Keratinocyte (primary cell): Measurements from ENCODE around the gene MVB12B.

ENCODE experiments used
- CTCF ChIP-seq, 3 experiments: IDR thresholded peaks in 1 of 3; conservative IDR thresholded peaks in 1 of 3; optimal IDR thresholded peaks in 1 of 3; 2 replicates in 2 of 3; 3 replicates in 1 of 3; pipeline versions ENCODE3 to v1.5.1; 2011; ENCODE audit warnings: low read length in 3 of 3, mild to moderate bottlenecking in 3 of 3, moderate library complexity in 2 of 3, control low read depth in 1 of 3, inconsistent platforms in 1 of 3; ENCODE audit not compliant: insufficient read depth in 2 of 3; ENCODE audit errors: extremely low read depth in 1 of 3
- EZH2 ChIP-seq: IDR thresholded peaks from one replicate; pipeline ENCODE4 v1.6.1; 2012; ENCODE audit warnings: inconsistent platforms, mild to moderate bottlenecking, low read length, moderate library complexity

GRCh38 chr9:126504977-126505455, 178.4 kb downstream of the MVB12B start:
- TF ChIP-seq CTCF (optimal IDR thresholded peaks at IDR 0.05 in 1 of 3, IDR thresholded peaks at IDR 0.05 in 1 of 3, conservative IDR thresholded peaks at IDR 0.05 in 1 of 3; ENCODE audit: extremely low read depth in 1 of 3, insufficient read depth in 2 of 3, low read length in 3 of 3) (no peak), EZH2 (no peak)
